Measurements from ENCODE around the gene RXFP4. TPM values are rescaled to one million over a fixed set of nuclear protein-coding genes. Genes with fewer than 3 reads are reported as not detected.

RXFP4 gene
- total and polyA plus RNA-seq, 2 donors (not counting 1 experiment from before 2014, with no cell fraction given), result 0.12 TPM; not detected in 1

GRCh38 chr1:155911156-155912055 lies 30.0 kb upstream of the RXFP4 start, which contains the start of gene RIT1:
TSS of gene RIT1 (minus strand) at chr1:155911349. CDS start at chr1:155910761, 588 bp downstream.
- POLR2A ChIA-PET, result no interaction called here
- no peaks in the 10 kb centered on the region for H3K27me3 ChIP-seq (replicated peaks in 1 of 4; ENCODE audit: control extremely low read depth in 1 of 4, control insufficient read depth in 3 of 4, insufficient read depth in 4 of 4, low read length in 3 of 4)
- peaks cover 28% of the 10 kb centered on the region for H3K79me2 ChIP-seq (ENCODE audit: control insufficient read depth, insufficient read depth, low read length)
- H3K4me3 Mint-ChIP-seq, result peak within 1 kb of the TSS; percentile 96
- H3K9me3 Mint-ChIP-seq (ENCODE audit: insufficient read depth), result no peaks in the 10 kb centered on the region
- H3K4me1 ChIP-seq (ENCODE audit: control insufficient read depth in 2 of 2, insufficient read depth in 2 of 2, low read length in 2 of 2), result peaks cover 14 to 16% of the 10 kb centered on the region in 2 donors
- peak within 1 kb of the TSS; percentile 80 for H3K4me2 ChIP-seq (replicated peaks; ENCODE audit: low read depth, low read length, poor library complexity, severe bottlenecking)
- WGBS (ENCODE audit: insufficient coverage), result 4% methylated on average over 23 of the region's 34 CpGs
- H3K4me1 Mint-ChIP-seq, result peaks cover 23% of the 10 kb centered on the region
- DNase-seq, result peak; percentile 91
- H3K36me3 ChIP-seq (replicated peaks in 1 of 2; ENCODE audit: control extremely low read depth in 1 of 2, control insufficient read depth in 1 of 2, extremely low read depth in 1 of 2, insufficient read depth in 2 of 2, low read length in 1 of 2), result peaks cover 20 to 54% of the 10 kb centered on the region in 2 experiments
- H3K27ac ChIP-seq (ENCODE audit: low read length in 2 of 2), result peak within 1 kb of the TSS; percentile 59 to 79
- no peaks in the 10 kb centered on the region for H4K20me1 ChIP-seq (ENCODE audit: control insufficient read depth, insufficient read depth, low read length, poor library complexity, severe bottlenecking)
- ATAC-seq (ENCODE audit: low read depth), result peak; percentile 98
- no peak for TF ChIP-seq CTCF (IDR thresholded peaks at IDR 0.05)
- TF ChIP-seq EZH2 (IDR thresholded peaks at IDR 0.05; ENCODE audit: borderline replicate concordance, insufficient read depth, low read depth, low read length, poor library complexity, severe bottlenecking), result no peak
- peak within 1 kb of the TSS; percentile 64 to 90 (median 71) for H3K4me3 ChIP-seq (ENCODE audit: control extremely low read depth in 1 of 5, extremely low read depth in 1 of 5, insufficient read depth in 1 of 5, low read depth in 2 of 5, low read length in 4 of 5)
- CTCF ChIA-PET, result interaction anchor here (1.0 kb wide), 1 partner anchor 72 kb away, joined by 3 read pairs; no protein-coding TSS in a partner anchor
- peak within 1 kb of the TSS; percentile 82 for H3K9ac ChIP-seq (ENCODE audit: low read length)
- H3K27ac Mint-ChIP-seq, result peak within 1 kb of the TSS; percentile 97
- H3K27me3 Mint-ChIP-seq, result no peaks in the 10 kb centered on the region
- intact Hi-C loops (cut with micrococcal nuclease), result loop anchor here (1.0 to 2.0 kb wide), 6 partner anchors 23 to 649 kb away; partner anchors contain the start of genes DAP3, GON4L, KHDC4 and SCAMP3
- H3K9me3 ChIP-seq (ENCODE audit: control extremely low read depth in 1 of 3, control insufficient read depth in 2 of 3, insufficient read depth in 1 of 3, low read length in 2 of 3), result no peaks in the 10 kb centered on the region
- H2AFZ ChIP-seq (ENCODE audit: insufficient read depth, low read depth, low read length, poor library complexity, severe bottlenecking), result peak within 1 kb of the TSS; percentile 72

All from B cell (primary cell).